H1 (cell line): ENCODE measurements around the gene CEP192.

Experiments used
- ATF3 ChIP-seq: IDR thresholded peaks from 2 replicates; pipeline ENCODE4 v1.6.1; 2011; ENCODE audit warnings: low read depth, mild to moderate bottlenecking, low read length; ENCODE audit not compliant: insufficient read depth
- CEBPB ChIP-seq: IDR thresholded peaks from 2 replicates; pipeline ENCODE4 v1.6.1; 2012; ENCODE audit warnings: low read depth, low read length
- EZH2 ChIP-seq: fragments of 200-600 bp; sonication (generic); IDR thresholded peaks from 2 replicates; pipeline ENCODE4 v1.7.1; 2012; ENCODE audit warnings: low read depth, mild to moderate bottlenecking, moderate library complexity, low read length, inconsistent platforms; ENCODE audit not compliant: severe bottlenecking
- FOSL1 ChIP-seq: IDR thresholded peaks from 2 replicates; pipeline ENCODE4 v1.6.1; 2011; ENCODE audit warnings: mild to moderate bottlenecking, low read depth, low read length, moderate library complexity; ENCODE audit not compliant: insufficient read depth
- KDM1A ChIP-seq: fragments of 200-600, 300-600 bp; sonication (generic); IDR thresholded peaks from 2 replicates; pipeline ENCODE4 v1.7.1; 2016; ENCODE audit warnings: mild to moderate bottlenecking, low read length, borderline replicate concordance
- POLR2A ChIP-seq, 2 experiments: IDR thresholded peaks; 1 replicate in 1 of 2; 2 replicates in 1 of 2; pipeline ENCODE4 v1.6.1; 2011; ENCODE audit warnings: low read depth in 2 of 2, low read length in 2 of 2, mild to moderate bottlenecking in 2 of 2; ENCODE audit errors: control extremely low read depth in 1 of 2
- RFX5 ChIP-seq: IDR thresholded peaks from 2 replicates; pipeline ENCODE4 v1.6.1; 2011; ENCODE audit warnings: low read depth, low read length, improper control_type of control experiment, borderline replicate concordance
- RXRA ChIP-seq: IDR thresholded peaks from 2 replicates; pipeline ENCODE4 v1.6.1; 2011; ENCODE audit warnings: low read depth, mild to moderate bottlenecking, low read length, moderate library complexity; ENCODE audit not compliant: insufficient read depth
- TEAD4 ChIP-seq: IDR thresholded peaks from 2 replicates; pipeline ENCODE4 v1.6.1; 2012; ENCODE audit warnings: low read depth, low read length, inconsistent platforms, mixed read lengths
- TF ChIP-seq, protein P1 (sequence below), 3 experiments: IDR thresholded peaks; 1 replicate in 2 of 3; 2 replicates in 1 of 3; pipeline versions ENCODE4 v1.5.1 to v1.6.1; 2011; ENCODE audit warnings: low read length in 3 of 3, mild to moderate bottlenecking in 3 of 3, inconsistent platforms in 2 of 3, low read depth in 1 of 3, moderate library complexity in 1 of 3; ENCODE audit not compliant: insufficient read depth in 1 of 3; ENCODE audit errors: control extremely low read depth in 1 of 3
- TF ChIP-seq, protein P2 (sequence below): IDR thresholded peaks from 2 replicates; pipeline ENCODE4 v1.6.1; 2012; ENCODE audit warnings: inconsistent platforms

DNA sequence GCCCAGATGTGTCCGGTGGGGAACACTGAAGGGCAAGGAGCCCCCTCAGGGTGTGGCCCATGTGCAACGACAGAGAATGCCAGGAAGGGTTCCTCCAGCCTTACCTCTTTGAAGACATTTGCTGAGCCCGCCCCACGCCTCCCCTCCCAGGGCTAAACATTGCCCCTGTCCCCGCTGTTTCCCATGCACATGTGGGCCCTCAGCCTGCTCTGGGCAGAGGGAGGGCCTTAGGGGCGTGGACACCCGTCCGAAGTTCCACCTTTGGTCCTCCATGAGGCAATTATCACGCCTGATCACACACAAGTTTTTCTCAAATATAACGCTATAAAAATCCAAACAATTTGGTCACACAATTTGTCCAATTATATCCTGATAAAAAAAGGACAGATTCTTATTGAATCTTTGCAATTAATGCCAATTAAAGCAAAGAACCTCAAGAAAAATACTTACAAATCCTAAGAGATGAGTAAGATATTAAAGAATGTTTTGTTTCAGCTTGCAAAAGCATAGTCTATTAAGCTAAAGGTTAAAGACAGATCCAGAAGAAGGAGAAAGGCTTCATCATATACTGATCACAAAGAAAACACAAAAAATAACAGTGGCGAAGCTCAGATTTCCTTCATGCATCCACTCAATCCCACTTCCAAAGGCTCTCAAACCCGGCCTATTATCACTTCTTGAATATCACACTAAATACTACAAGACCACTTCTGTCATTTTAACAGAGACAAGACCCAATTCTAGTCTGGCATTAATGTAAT lies 172.2 kb downstream of the CEP192 start:
- TF ChIP-seq EZH2 (no peak), RFX5 (no peak), ATF3 (no peak), KDM1A (no peak), FOSL1 (no peak), POLR2A (IDR thresholded peaks at IDR 0.05; ENCODE audit: control extremely low read depth in 1 of 2, low read depth in 2 of 2, low read length in 2 of 2) (no peak), TEAD4 (no peak), RXRA (no peak), CEBPB (no peak)
- TF ChIP-seq, protein P1, sequence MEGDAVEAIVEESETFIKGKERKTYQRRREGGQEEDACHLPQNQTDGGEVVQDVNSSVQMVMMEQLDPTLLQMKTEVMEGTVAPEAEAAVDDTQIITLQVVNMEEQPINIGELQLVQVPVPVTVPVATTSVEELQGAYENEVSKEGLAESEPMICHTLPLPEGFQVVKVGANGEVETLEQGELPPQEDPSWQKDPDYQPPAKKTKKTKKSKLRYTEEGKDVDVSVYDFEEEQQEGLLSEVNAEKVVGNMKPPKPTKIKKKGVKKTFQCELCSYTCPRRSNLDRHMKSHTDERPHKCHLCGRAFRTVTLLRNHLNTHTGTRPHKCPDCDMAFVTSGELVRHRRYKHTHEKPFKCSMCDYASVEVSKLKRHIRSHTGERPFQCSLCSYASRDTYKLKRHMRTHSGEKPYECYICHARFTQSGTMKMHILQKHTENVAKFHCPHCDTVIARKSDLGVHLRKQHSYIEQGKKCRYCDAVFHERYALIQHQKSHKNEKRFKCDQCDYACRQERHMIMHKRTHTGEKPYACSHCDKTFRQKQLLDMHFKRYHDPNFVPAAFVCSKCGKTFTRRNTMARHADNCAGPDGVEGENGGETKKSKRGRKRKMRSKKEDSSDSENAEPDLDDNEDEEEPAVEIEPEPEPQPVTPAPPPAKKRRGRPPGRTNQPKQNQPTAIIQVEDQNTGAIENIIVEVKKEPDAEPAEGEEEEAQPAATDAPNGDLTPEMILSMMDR (IDR thresholded peaks at IDR 0.05; ENCODE audit: control extremely low read depth in 1 of 3, insufficient read depth in 1 of 3, low read depth in 1 of 3, low read length in 3 of 3), result no peak
- TF ChIP-seq, protein P2, sequence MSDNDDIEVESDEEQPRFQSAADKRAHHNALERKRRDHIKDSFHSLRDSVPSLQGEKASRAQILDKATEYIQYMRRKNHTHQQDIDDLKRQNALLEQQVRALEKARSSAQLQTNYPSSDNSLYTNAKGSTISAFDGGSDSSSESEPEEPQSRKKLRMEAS, result no peak
